H1 (cell line): ENCODE results near the gene RCBTB1. TPM values are rescaled to one million over a fixed set of nuclear protein-coding genes. Genes with fewer than 3 reads are reported as not detected.
A peak's percentile ranks its signal among the peaks of the same experiment; 100 is the strongest.

Experiments used
- CREB1 ChIP-seq: IDR thresholded peaks from 2 replicates; pipeline ENCODE4 v1.6.1; 2012; ENCODE audit warnings: inconsistent platforms
- E2F6 ChIP-seq: IDR thresholded peaks from 2 replicates; pipeline ENCODE4 v1.6.1; 2012; ENCODE audit warnings: inconsistent platforms
- EP300 ChIP-seq, 2 experiments: IDR thresholded peaks; 1 replicate in 1 of 2; 2 replicates in 1 of 2; pipeline ENCODE4 v1.6.1; 2011 to 2012; ENCODE audit warnings: low read depth in 2 of 2, low read length in 2 of 2, mild to moderate bottlenecking in 2 of 2, borderline replicate concordance in 1 of 2, inconsistent platforms in 1 of 2, moderate library complexity in 1 of 2
- FOSL1 ChIP-seq: IDR thresholded peaks from 2 replicates; pipeline ENCODE4 v1.6.1; 2011; ENCODE audit warnings: mild to moderate bottlenecking, low read depth, low read length, moderate library complexity; ENCODE audit not compliant: insufficient read depth
- HDAC2 ChIP-seq, 2 experiments: fragments of 300-600 bp in 1 of 2; sonication (generic) in 1 of 2; IDR thresholded peaks; 2 replicates each; pipeline ENCODE4 v1.6.1; 2011 to 2012; ENCODE audit warnings: low read depth in 2 of 2, low read length in 2 of 2, mild to moderate bottlenecking in 2 of 2, moderate library complexity in 2 of 2, borderline replicate concordance in 1 of 2, inconsistent platforms in 1 of 2
- JUN ChIP-seq: IDR thresholded peaks from 2 replicates; pipeline ENCODE4 v1.6.1; 2011; ENCODE audit warnings: low read depth, mild to moderate bottlenecking, improper control_type of control experiment, low read length
- JUND ChIP-seq: IDR thresholded peaks from 2 replicates; pipeline ENCODE4 v1.6.1; 2011; ENCODE audit warnings: mild to moderate bottlenecking, improper control_type of control experiment, low read length
- KDM5A ChIP-seq: fragments of 200-600 bp; IDR thresholded peaks from 2 replicates; pipeline ENCODE4 v1.7.1; 2012; ENCODE audit warnings: mild to moderate bottlenecking, low read length, inconsistent platforms, mixed read lengths
- MAFK ChIP-seq: IDR thresholded peaks from 2 replicates; pipeline ENCODE4 v1.6.1; 2012; ENCODE audit warnings: low read depth, mild to moderate bottlenecking, improper control_type of control experiment, low read length
- PHF8 ChIP-seq: fragments of 200-600 bp; sonication (generic); conservative IDR thresholded peaks from 2 replicates; pipeline ENCODE4 v1.7.1; 2012; ENCODE audit warnings: low read depth, mild to moderate bottlenecking, inconsistent platforms, low read length, moderate library complexity
- POLR2AphosphoS5 ChIP-seq: IDR thresholded peaks from 2 replicates; pipeline ENCODE4 v1.6.1; 2011; ENCODE audit warnings: low read depth, low read length
- RFX5 ChIP-seq: IDR thresholded peaks from 2 replicates; pipeline ENCODE4 v1.6.1; 2011; ENCODE audit warnings: low read depth, low read length, improper control_type of control experiment, borderline replicate concordance
- SAP30 ChIP-seq: fragments of 300-600 bp; sonication (generic); IDR thresholded peaks from 2 replicates; pipeline ENCODE4 v1.7.1; 2012; ENCODE audit warnings: low read length, moderate library complexity, mild to moderate bottlenecking, inconsistent platforms; ENCODE audit not compliant: insufficient read depth, insufficient replicate concordance
- SIX5 ChIP-seq: IDR thresholded peaks from 2 replicates; pipeline ENCODE4 v1.6.1; 2011; ENCODE audit warnings: mild to moderate bottlenecking, low read depth, low read length
- SP4 ChIP-seq: IDR thresholded peaks from 2 replicates; pipeline ENCODE4 v1.6.1; 2012; ENCODE audit warnings: low read length, inconsistent platforms
- SRF ChIP-seq: IDR thresholded peaks from 2 replicates; pipeline ENCODE4 v1.6.1; 2011; ENCODE audit warnings: mild to moderate bottlenecking, low read depth, low read length, moderate library complexity
- SUZ12 ChIP-seq: fragments of 200-600 bp; sonication (generic); IDR thresholded peaks from 2 replicates; pipeline ENCODE4 v1.6.1; 2012; ENCODE audit warnings: mild to moderate bottlenecking, inconsistent platforms, low read length, moderate library complexity, mixed read lengths
- TCF12 ChIP-seq: IDR thresholded peaks from 2 replicates; pipeline ENCODE4 v1.6.1; 2011; ENCODE audit warnings: low read depth, mild to moderate bottlenecking, low read length
- TEAD4 ChIP-seq: IDR thresholded peaks from 2 replicates; pipeline ENCODE4 v1.6.1; 2012; ENCODE audit warnings: low read depth, low read length, inconsistent platforms, mixed read lengths
- YY1 ChIP-seq: IDR thresholded peaks from 2 replicates; pipeline ENCODE4 v1.6.1; 2011; ENCODE audit warnings: low read depth, mild to moderate bottlenecking, low read length
- polyA plus RNA-seq, 7 experiments: library from polyadenylated mRNA; depleted of rRNA in 3 of 7; stranded (reverse) in 5 of 7; unstranded in 2 of 7; fragments of >200 nt in 5 of 7; fragments of 200-250 nt in 2 of 7; gene quantifications; 1 replicate in 5 of 7; 2 replicates in 1 of 7; 4 replicates in 1 of 7; pipeline versions ENCODE4 v1.2.1 to v1.2.3, GENCODE V29; 2011 to 2013; ENCODE audit warnings: missing spikeins in 2 of 7, mixed read lengths in 2 of 7
- total RNA-seq: library from RNA; stranded (reverse); fragmentation: NEBNext Ultra II Directional; extraction: Animal tissue kit (Norgen Biotek cat#: 25700); gene quantifications from 2 replicates; pipeline ENCODE4 v1.2.1, GENCODE V29; 2021

RCBTB1 gene
- total and polyA plus RNA-seq, 2 of the 8 experiments (the other 6 are each of a cell fraction or from before 2014, with no cell fraction given): 13.7 to 29.8 TPM

GRCh38 chr13:49585220-49586157 is at the start of gene RCBTB1 (continued):
- no peak for TF ChIP-seq CREB1
- no peak for TF ChIP-seq SIX5
- TF ChIP-seq PHF8: peak; percentile 79
- TF ChIP-seq MAFK: no peak
- no peak for TF ChIP-seq TEAD4
- TF ChIP-seq KDM5A: no peak
- TF ChIP-seq POLR2AphosphoS5: peak; percentile 18; the same call in 1 of the 2 replicates
- TF ChIP-seq E2F6: peak; percentile 50; the same call in 1 of the 2 replicates
- peak; percentile 90; the same call in 1 of the 2 replicates for TF ChIP-seq SP4
- TF ChIP-seq JUN: no peak
- TF ChIP-seq RFX5: no peak
- TF ChIP-seq SAP30: no peak
- no peak for TF ChIP-seq SRF
- no peak for TF ChIP-seq JUND
- TF ChIP-seq YY1: no peak
- no peak; a peak in 1 of 4 replicates for TF ChIP-seq HDAC2 (IDR thresholded peaks at IDR 0.05; ENCODE audit: borderline replicate concordance in 1 of 2, low read depth in 2 of 2, low read length in 2 of 2)
- no peak for TF ChIP-seq TCF12
- TF ChIP-seq EP300 (IDR thresholded peaks at IDR 0.05; ENCODE audit: borderline replicate concordance in 1 of 2, low read depth in 2 of 2, low read length in 2 of 2): no peak
- 0 out of 2 replicates have a peak, but pooled peaks have one; percentile 22 for TF ChIP-seq FOSL1
- no peak for TF ChIP-seq SUZ12
